Esophagus muscularis mucosa (tissue), 4 donors: Measurements from ENCODE around the gene PLD2. TPM values are rescaled to one million over a fixed set of nuclear protein-coding genes. Genes with fewer than 3 reads are reported as not detected.
"Not testable (repeated sequence)": the region's sequence is repeated elsewhere in the genome, so short reads cannot be mapped to it uniquely, and the experiment has no call there.

Experiments used
- DNase-seq: peaks from one replicate; pipeline ENCODE4 v3.0.0-alpha.2; 2017; ENCODE audit errors: extremely low spot score
- H3K27ac ChIP-seq, 4 donors: fragments of 200-600 bp; sonication (generic); replicated peaks in 1 of 4; 1 replicate in 3 of 4; 2 replicates in 1 of 4; pipeline ENCODE4 v1.5.1; 2016 to 2019; ENCODE audit warnings: mild to moderate bottlenecking in 1 of 4
- H3K27me3 ChIP-seq, 4 donors: fragments of 200-600 bp; sonication (generic); one replicate each; pipeline versions ENCODE4 v1.5.1 to v1.6.0; 2016 to 2019
- H3K36me3 ChIP-seq, 4 donors: fragments of 200-600 bp; sonication (generic); one replicate each; pipeline ENCODE4 v1.5.1; 2016 to 2019
- H3K4me1 ChIP-seq, 4 donors: fragments of 200-600 bp; sonication (generic); one replicate each; pipeline ENCODE4 v1.5.1; 2016 to 2019
- H3K4me3 ChIP-seq, 4 donors: fragments of 200-600 bp; sonication (generic); 1 replicate in 2 of 4; 2 replicates in 2 of 4; pipeline ENCODE4 v1.5.1; 2016 to 2019; ENCODE audit warnings: mild to moderate bottlenecking in 4 of 4, moderate library complexity in 1 of 4
- H3K9me3 ChIP-seq, 4 donors: fragments of 200-600 bp; sonication (generic); 1 replicate in 3 of 4; 2 replicates in 1 of 4; pipeline ENCODE4 v1.5.1; 2016 to 2019
- CTCF ChIP-seq, 3 experiments: fragments of 200-600 bp in 2 of 3; fragments of 450-650 bp in 1 of 3; sonication (generic) in 2 of 3; IDR thresholded peaks; one replicate each; pipeline ENCODE4 v1.5.1; 2017 to 2019; ENCODE audit warnings: antibody characterized with exemption in 3 of 3, mild to moderate bottlenecking in 2 of 3, moderate library complexity in 1 of 3
- EP300 ChIP-seq: sonication (generic); formaldehyde crosslinking; IDR thresholded peaks from one replicate; pipeline ENCODE4 v1.6.1; 2017; ENCODE audit warnings: antibody characterized with exemption
- POLR2A ChIP-seq: fragments of 450-650 bp; IDR thresholded peaks from one replicate; pipeline ENCODE4 v1.6.1; 2017; ENCODE audit warnings: antibody characterized with exemption, moderate library complexity, mild to moderate bottlenecking, low read depth
- POLR2AphosphoS5 ChIP-seq, 2 donors: sonication (generic); formaldehyde crosslinking; IDR thresholded peaks; one replicate each; pipeline ENCODE4 v1.6.1; 2017; ENCODE audit warnings: antibody characterized with exemption in 2 of 2
- WGBS: methylation state at CpG from one replicate; pipeline ENCODE4 v1.1.5; 2018; 5-methylcytosine and 5-hydroxymethylcytosine counted together
- intact Hi-C: fragments of 100-400 bp; cut with DNase I; formaldehyde crosslinking; loops from one replicate; pipeline ENCODE4 v1.15.1; 2023
- total RNA-seq, 4 donors: library from RNA; depleted of rRNA; stranded (reverse); fragments of >200 nt; gene quantifications; one replicate each; pipeline versions ENCODE4 v1.1.0 to v1.2.1, GENCODE V29; 2016

The PLD2 gene
- total RNA-seq, 4 donors from 2014 or later: 9.6 to 15.2 (median 12.0) TPM

GRCh38 chr17:4823373-4824089 is 16.6 kb downstream of the PLD2 start:
- no peaks in the 10 kb centered on the region for H3K4me1 ChIP-seq
- H3K4me3 ChIP-seq: no peak overlapping the region
- H3K36me3 ChIP-seq: peaks cover 0 to 53% (median 41%) of the 10 kb centered on the region in 4 donors
- WGBS: 81% methylated on average over 12 of the region's 12 CpGs
- H3K27ac ChIP-seq: no peak overlapping the region
- no peak for TF ChIP-seq EP300
- TF ChIP-seq POLR2AphosphoS5 (IDR thresholded peaks at IDR 0.05): no peak
- TF ChIP-seq CTCF (IDR thresholded peaks at IDR 0.05): no peak
- TF ChIP-seq POLR2A: no peak
- H3K9me3 ChIP-seq: no peaks in the 10 kb centered on the region
- no peak for DNase-seq
- intact Hi-C loops: no loop called here
- H3K27me3 ChIP-seq: no peaks in the 10 kb centered on the region

- H3K4me1 ChIP-seq: peaks cover 0 to 2% (median 0%) of the 10 kb centered on the region in 4 donors
- no peak for DNase-seq
- no peaks in the 10 kb centered on the region for H3K27me3 ChIP-seq
- no peaks in the 10 kb centered on the region for H3K9me3 ChIP-seq
- 76% methylated on average over 8 of the region's 8 CpGs for WGBS
- TF ChIP-seq POLR2AphosphoS5 (IDR thresholded peaks at IDR 0.05) (no peak), POLR2A (no peak), EP300 (no peak), CTCF (IDR thresholded peaks at IDR 0.05) (no peak)
- H3K27ac ChIP-seq: no peak overlapping the region
- intact Hi-C loops: no loop called here
- peaks cover 0 to 14% (median 13%) of the 10 kb centered on the region in 4 donors for H3K36me3 ChIP-seq
- H3K4me3 ChIP-seq: no peak overlapping the region
Measured at GRCh38 chr17:4827399-4827798, 20.4 kb downstream of the PLD2 start.

GRCh38 chr17:4832829-4833177 is 25.9 kb downstream of the PLD2 start:
- 0% methylated on average over 12 of the region's 17 CpGs for WGBS
- peaks cover 29 to 43% (median 38%) of the 10 kb centered on the region in 4 donors for H3K4me1 ChIP-seq
- H3K27me3 ChIP-seq, H3K36me3 ChIP-seq, H3K9me3 ChIP-seq, DNase-seq: not testable (repeated sequence)
- intact Hi-C loops: loop anchor here (10.0 kb wide), 1 partner anchor 52 kb away; no protein-coding TSS in a partner anchor
- H3K4me3 ChIP-seq: peak overlapping the region; percentile 72 to 99 (median 89)
- peak overlapping the region; percentile 89 to 97 (median 92) for H3K27ac ChIP-seq

GRCh38 chr17:4833178-4833940 is 26.4 kb downstream of the PLD2 start, which contains the start of gene MINK1:
TSS of gene MINK1 (plus strand) at chr17:4833340. CDS start at chr17:4833584, 244 bp downstream.
- WGBS: 1% methylated on average over 26 of the region's 91 CpGs
- Histone ChIP-seq H3K27me3 (no peaks in the 10 kb centered on the region), H3K27ac (peak within 1 kb of the TSS; percentile 89 to 97 (median 92)), H3K9me3 (no peaks in the 10 kb centered on the region), H3K36me3 (peaks cover 0 to 8% (median 0%) of the 10 kb centered on the region in 4 donors), H3K4me1 (peaks cover 35 to 49% (median 43%) of the 10 kb centered on the region in 4 donors), H3K4me3 (peak within 1 kb of the TSS; percentile 72 to 99 (median 89))
- intact Hi-C loops: loop anchor here (10.0 kb wide), 1 partner anchor 51 kb away; no protein-coding TSS in a partner anchor
- peak; percentile 94 for DNase-seq
- TF ChIP-seq EP300 (no peak), POLR2A (peak; percentile 53), CTCF (IDR thresholded peaks at IDR 0.05) (peak in 1 of 3 experiments; percentile 15), POLR2AphosphoS5 (IDR thresholded peaks at IDR 0.05) (peak; percentile 82 to 92)
